ENCODE measurements around the gene TAOK2. TPM values are rescaled to one million over a fixed set of nuclear protein-coding genes. Genes with fewer than 3 reads are reported as not detected.

Gene TAOK2
- total and polyA plus RNA-seq, 8 donors, result 12.5 to 135 (median 34.3) TPM

GRCh38 chr16:29992344-29992967, 18.8 kb downstream of the TAOK2 start:
- intact Hi-C loops (cut with DNase I; ENCODE audit: low total_unique reads), result no loop called here
- H3K4me3 ChIP-seq, result no peak overlapping the region

GRCh38 chr16:29993191-29993902, 19.7 kb downstream of the TAOK2 start:
- Histone ChIP-seq H3K4me3 (no peak overlapping the region), H3K27ac (no peak overlapping the region), H3K4me1 (peaks cover 20 to 45% (median 29%) of the 10 kb centered on the region in 4 donors), H3K9me3 (no peaks in the 10 kb centered on the region), H3K36me3 (peaks cover 42 to 68% (median 57%) of the 10 kb centered on the region in 4 donors), H3K27me3 (no peaks in the 10 kb centered on the region)
- intact Hi-C loops (cut with DNase I; ENCODE audit: low total_unique reads), result no loop called here
- no peak for TF ChIP-seq POLR2A (IDR thresholded peaks at IDR 0.05)
- no peak for TF ChIP-seq POLR2AphosphoS5 (IDR thresholded peaks at IDR 0.05)
- TF ChIP-seq CTCF (IDR thresholded peaks at IDR 0.05), result no peak
- no peak for TF ChIP-seq EP300 (IDR thresholded peaks at IDR 0.05)
- no peak for DNase-seq
- WGBS, 5 donors, result 84 to 94% (median 89%) methylated on average over 21 to 25 of the region's 25 CpGs

More at GRCh38 chr16:29992344-29992967, 18.8 kb downstream of the TAOK2 start:
- no peak for DNase-seq
- peaks cover 50 to 68% (median 64%) of the 10 kb centered on the region in 4 donors for H3K36me3 ChIP-seq
- H3K27ac ChIP-seq, result peak overlapping the region in 2 of 5 donors; percentile 14 to 15
- WGBS, 5 donors, result 37 to 53% (median 47%) methylated on average over 7 of the region's 7 CpGs
- TF ChIP-seq CTCF (IDR thresholded peaks at IDR 0.05) (no peak), EP300 (IDR thresholded peaks at IDR 0.05) (no peak), POLR2A (IDR thresholded peaks at IDR 0.05) (no peak), POLR2AphosphoS5 (IDR thresholded peaks at IDR 0.05) (no peak)
- H3K27me3 ChIP-seq, result no peaks in the 10 kb centered on the region
- H3K9me3 ChIP-seq, result no peaks in the 10 kb centered on the region
- peaks cover 20 to 40% (median 29%) of the 10 kb centered on the region in 4 donors for H3K4me1 ChIP-seq

GRCh38 chr16:29993903-29994599, 20.4 kb downstream of the TAOK2 start:
- Histone ChIP-seq H3K27ac (peak overlapping the region in 4 of 5 donors; percentile 97 to 98 (median 98)), H3K27me3 (no peaks in the 10 kb centered on the region), H3K36me3 (peaks cover 38 to 68% (median 53%) of the 10 kb centered on the region in 4 donors), H3K4me3 (peak overlapping the region in 2 of 4 donors; percentile 86 to 92), H3K9me3 (no peaks in the 10 kb centered on the region), H3K4me1 (peaks cover 20 to 45% (median 29%) of the 10 kb centered on the region in 4 donors)
- 83 to 88% (median 87%) methylated on average over 9 of the region's 9 CpGs for WGBS, 5 donors
- no peak for DNase-seq
- TF ChIP-seq POLR2A (IDR thresholded peaks at IDR 0.05), result no peak
- TF ChIP-seq CTCF (IDR thresholded peaks at IDR 0.05), result no peak
- no peak for TF ChIP-seq EP300 (IDR thresholded peaks at IDR 0.05)
- intact Hi-C loops (cut with DNase I; ENCODE audit: low total_unique reads), result no loop called here

- peaks cover 20 to 39% (median 29%) of the 10 kb centered on the region in 4 donors for H3K4me1 ChIP-seq
- peak overlapping the region; percentile 96 to 98 (median 97) for H3K27ac ChIP-seq
- H3K4me3 ChIP-seq, result peak overlapping the region; percentile 86 to 98 (median 91)
- H3K36me3 ChIP-seq, result peaks cover 36 to 64% (median 52%) of the 10 kb centered on the region in 4 donors
- no peaks in the 10 kb centered on the region for H3K27me3 ChIP-seq
- 10 to 13% (median 13%) methylated on average over 16 to 24 of the region's 24 CpGs for WGBS, 5 donors
- TF ChIP-seq EP300 (IDR thresholded peaks at IDR 0.05) (no peak), CTCF (IDR thresholded peaks at IDR 0.05) (no peak), POLR2A (IDR thresholded peaks at IDR 0.05) (no peak), POLR2AphosphoS5 (IDR thresholded peaks at IDR 0.05) (no peak)
- H3K9me3 ChIP-seq, result no peaks in the 10 kb centered on the region
- DNase-seq, result peak; percentile 78 to 86
- intact Hi-C loops (cut with DNase I; ENCODE audit: low total_unique reads), result no loop called here
These were observed 21.1 kb downstream of the TAOK2 start for GRCh38 chr16:29994600-29995323.
